NCI-H146 (cell line): ENCODE results near the gene KLK2.

Source experiments
- DNase-seq: peaks from one replicate; lab custom pipeline; 2025; lab: John Stamatoyannopoulos, UW

KLK2 gene

GRCh38 chr19:50925734-50926133 lies 52.5 kb downstream of the KLK2 start:
- DNase-seq, result no peak

DNA sequence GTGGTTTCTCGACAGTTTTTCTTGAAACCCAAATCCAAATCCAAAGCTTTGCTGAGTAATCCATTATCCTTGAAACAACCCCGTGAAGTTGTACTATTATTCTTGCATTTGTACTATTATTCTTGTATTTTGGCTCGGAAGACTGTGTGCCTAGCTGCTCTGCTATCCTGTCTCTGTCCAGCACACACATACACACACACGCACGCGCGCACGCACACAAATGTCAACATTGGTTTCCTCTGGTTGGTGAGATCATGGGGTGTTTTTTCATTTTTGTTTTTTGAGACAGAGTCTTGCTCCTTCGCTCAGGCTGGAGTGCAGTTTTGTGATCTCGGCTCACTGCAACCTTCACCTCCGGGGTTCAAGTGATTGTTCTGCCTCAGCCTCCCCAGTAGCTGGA lies 52.9 kb downstream of the KLK2 start:
- DNase-seq, result no peak

DNA sequence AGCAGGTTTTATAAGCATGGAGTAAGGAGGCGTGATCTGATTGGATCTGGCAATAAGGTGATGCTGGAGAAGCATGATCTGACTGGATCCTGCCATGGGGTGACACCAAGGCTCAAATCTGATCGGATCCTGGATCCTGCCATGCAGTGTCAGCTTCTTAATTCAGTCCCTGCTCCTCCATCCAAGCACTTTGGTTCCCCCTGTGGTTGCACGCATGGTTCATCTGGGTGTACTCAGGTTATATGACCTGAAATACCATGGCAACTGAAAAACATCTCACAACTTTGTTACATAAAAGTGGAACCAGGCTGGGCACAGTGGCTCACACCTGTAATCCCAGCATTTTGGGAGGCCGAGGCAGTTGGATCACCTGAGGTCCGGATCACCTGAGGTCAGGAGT lies 55.6 kb downstream of the KLK2 start:
- DNase-seq, result no peak
